Measurements from ENCODE around the gene HIVEP3. TPM values are rescaled to one million over a fixed set of nuclear protein-coding genes. Genes with fewer than 3 reads are reported as not detected.

The HIVEP3 gene
- polyA plus RNA-seq, 1 donor (not counting 4 experiments of a cell fraction or from before 2014, with no cell fraction given) = 1.1 TPM

DNA sequence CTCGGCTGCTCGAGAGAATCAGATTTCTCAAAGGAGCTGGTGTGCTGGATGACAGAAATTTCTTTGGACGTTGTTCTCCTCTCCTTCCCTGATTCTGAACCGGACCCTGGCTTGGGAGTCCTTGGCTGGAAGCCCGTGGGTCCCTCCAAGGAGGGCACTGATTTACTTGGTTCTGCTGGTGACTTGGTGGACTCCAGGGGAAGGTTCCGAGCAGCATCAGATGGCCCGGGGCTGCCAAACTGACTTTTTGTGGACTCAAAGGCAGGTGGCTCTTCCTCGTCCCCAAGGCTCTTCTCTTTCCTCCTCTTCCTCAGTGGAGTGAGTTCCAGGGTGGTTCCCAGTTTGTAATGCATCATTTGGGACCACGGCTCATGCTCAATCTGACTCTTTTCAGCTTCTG is 336.4 kb downstream of the HIVEP3 start:
- Histone ChIP-seq H3K27ac (ENCODE audit: control insufficient read depth, insufficient read depth, low read length) (no peak overlapping the region), H3K4me1 (ENCODE audit: control insufficient read depth, extremely low read depth, insufficient read depth, low read length) (no peaks in the 10 kb centered on the region), H3K9ac (ENCODE audit: control insufficient read depth, extremely low read depth, insufficient read depth, low read length) (no peak overlapping the region), H3K79me2 (ENCODE audit: control insufficient read depth, insufficient read depth, low read length) (no peaks in the 10 kb centered on the region), H4K20me1 (ENCODE audit: control insufficient read depth, extremely low read depth, insufficient read depth, low read length) (no peaks in the 10 kb centered on the region), H3K27me3 (ENCODE audit: control insufficient read depth, extremely low read depth, insufficient read depth, low read length) (no peaks in the 10 kb centered on the region), H3K4me3 (ENCODE audit: control insufficient read depth in 2 of 3, extremely low read depth in 1 of 3, insufficient read depth in 2 of 3, low read depth in 1 of 3, low read length in 3 of 3) (no peak overlapping the region), H2AFZ (ENCODE audit: control insufficient read depth, low read length) (no peak overlapping the region), H3K36me3 (ENCODE audit: control insufficient read depth in 2 of 2, extremely low read depth in 1 of 2, insufficient read depth in 2 of 2, low read length in 2 of 2) (no peaks in the 10 kb centered on the region), H3K9me3 (ENCODE audit: control insufficient read depth, low read depth, low read length) (no peaks in the 10 kb centered on the region), H3K9me1 (ENCODE audit: control insufficient read depth, extremely low read depth, insufficient read depth, low read length) (no peaks in the 10 kb centered on the region), H3K4me2 (ENCODE audit: control insufficient read depth, extremely low read depth, insufficient read depth, low read depth, low read length) (no peak overlapping the region)
- dilution Hi-C loops (cut with MboI; ENCODE audit: extremely low pct_ligation_motif_present, low sequenced_read_pairs) = no loop called here
- FAIRE-seq = no peak
- no peak for DNase-seq (ENCODE audit: low read depth, low spot score)
- TF ChIP-seq, protein P1, sequence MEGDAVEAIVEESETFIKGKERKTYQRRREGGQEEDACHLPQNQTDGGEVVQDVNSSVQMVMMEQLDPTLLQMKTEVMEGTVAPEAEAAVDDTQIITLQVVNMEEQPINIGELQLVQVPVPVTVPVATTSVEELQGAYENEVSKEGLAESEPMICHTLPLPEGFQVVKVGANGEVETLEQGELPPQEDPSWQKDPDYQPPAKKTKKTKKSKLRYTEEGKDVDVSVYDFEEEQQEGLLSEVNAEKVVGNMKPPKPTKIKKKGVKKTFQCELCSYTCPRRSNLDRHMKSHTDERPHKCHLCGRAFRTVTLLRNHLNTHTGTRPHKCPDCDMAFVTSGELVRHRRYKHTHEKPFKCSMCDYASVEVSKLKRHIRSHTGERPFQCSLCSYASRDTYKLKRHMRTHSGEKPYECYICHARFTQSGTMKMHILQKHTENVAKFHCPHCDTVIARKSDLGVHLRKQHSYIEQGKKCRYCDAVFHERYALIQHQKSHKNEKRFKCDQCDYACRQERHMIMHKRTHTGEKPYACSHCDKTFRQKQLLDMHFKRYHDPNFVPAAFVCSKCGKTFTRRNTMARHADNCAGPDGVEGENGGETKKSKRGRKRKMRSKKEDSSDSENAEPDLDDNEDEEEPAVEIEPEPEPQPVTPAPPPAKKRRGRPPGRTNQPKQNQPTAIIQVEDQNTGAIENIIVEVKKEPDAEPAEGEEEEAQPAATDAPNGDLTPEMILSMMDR (optimal IDR thresholded peaks at IDR 0.05 in 1 of 3, IDR thresholded peaks at IDR 0.05 in 1 of 3, conservative IDR thresholded peaks at IDR 0.05 in 1 of 3; ENCODE audit: extremely low read depth in 1 of 3, insufficient read depth in 2 of 3, low read length in 3 of 3) = no peak
- no peak for TF ChIP-seq EZH2 (IDR thresholded peaks at IDR 0.05; ENCODE audit: low read length)

DNA sequence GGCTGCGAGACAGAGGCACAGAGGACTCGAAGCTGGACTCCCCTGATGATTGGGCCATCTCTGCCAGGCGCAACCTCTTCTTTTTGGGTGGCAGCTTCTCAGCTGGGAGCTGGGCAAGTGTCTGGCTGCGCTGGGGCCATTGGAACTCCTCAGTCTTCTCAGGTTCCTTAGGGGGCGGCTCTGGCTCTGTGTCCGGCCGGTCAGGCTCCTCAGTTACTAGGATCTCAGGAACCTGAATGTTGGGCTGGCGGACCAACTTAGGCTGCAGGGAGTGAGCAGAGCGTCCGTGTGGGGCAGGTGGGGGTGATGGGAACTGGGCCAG is 336.8 kb downstream of the HIVEP3 start:
- Histone ChIP-seq H3K9me1 (ENCODE audit: control insufficient read depth, extremely low read depth, insufficient read depth, low read length) (no peaks in the 10 kb centered on the region), H3K9me3 (ENCODE audit: control insufficient read depth, low read depth, low read length) (no peaks in the 10 kb centered on the region), H3K4me1 (ENCODE audit: control insufficient read depth, extremely low read depth, insufficient read depth, low read length) (no peaks in the 10 kb centered on the region), H3K4me2 (ENCODE audit: control insufficient read depth, extremely low read depth, insufficient read depth, low read depth, low read length) (no peak overlapping the region), H3K27me3 (ENCODE audit: control insufficient read depth, extremely low read depth, insufficient read depth, low read length) (no peaks in the 10 kb centered on the region), H2AFZ (ENCODE audit: control insufficient read depth, low read length) (no peak overlapping the region), H3K9ac (ENCODE audit: control insufficient read depth, extremely low read depth, insufficient read depth, low read length) (no peak overlapping the region), H3K36me3 (ENCODE audit: control insufficient read depth in 2 of 2, extremely low read depth in 1 of 2, insufficient read depth in 2 of 2, low read length in 2 of 2) (no peaks in the 10 kb centered on the region), H4K20me1 (ENCODE audit: control insufficient read depth, extremely low read depth, insufficient read depth, low read length) (no peaks in the 10 kb centered on the region), H3K27ac (ENCODE audit: control insufficient read depth, insufficient read depth, low read length) (no peak overlapping the region), H3K79me2 (ENCODE audit: control insufficient read depth, insufficient read depth, low read length) (no peaks in the 10 kb centered on the region), H3K4me3 (ENCODE audit: control insufficient read depth in 2 of 3, extremely low read depth in 1 of 3, insufficient read depth in 2 of 3, low read depth in 1 of 3, low read length in 3 of 3) (no peak overlapping the region)
- dilution Hi-C loops (cut with MboI; ENCODE audit: extremely low pct_ligation_motif_present, low sequenced_read_pairs) = no loop called here
- DNase-seq (ENCODE audit: low read depth, low spot score) (no peak), FAIRE-seq (no peak)
- TF ChIP-seq, protein P1 (optimal IDR thresholded peaks at IDR 0.05 in 1 of 3, IDR thresholded peaks at IDR 0.05 in 1 of 3, conservative IDR thresholded peaks at IDR 0.05 in 1 of 3; ENCODE audit: extremely low read depth in 1 of 3, insufficient read depth in 2 of 3, low read length in 3 of 3) = no peak
- no peak for TF ChIP-seq EZH2 (IDR thresholded peaks at IDR 0.05; ENCODE audit: low read length)

Data from keratinocyte (primary cell).